Dermis microvascular lymphatic vessel endothelial cell (primary cell): ENCODE measurements around the gene SSBP3. TPM values are rescaled to one million over a fixed set of nuclear protein-coding genes. Genes with fewer than 3 reads are reported as not detected.
A peak's percentile ranks its signal among the peaks of the same experiment; 100 is the strongest.
"Not testable (repeated sequence)": the region's sequence is repeated elsewhere in the genome, so short reads cannot be mapped to it uniquely, and the experiment has no call there.

ENCODE experiments used
- DNase-seq, 2 donors: peaks; one replicate each; pipeline versions ENCODE4 v3.0.0 to v3.0.0-alpha.2; 2010; ENCODE audit warnings: low read depth in 2 of 2
- total RNA-seq: library from RNA; depleted of rRNA; stranded (reverse); fragments of >200 nt; gene quantifications from 2 replicates; pipeline ENCODE4 v1.2.1, GENCODE V29; 2014

The SSBP3 gene
- total RNA-seq, 1 donor from 2014 or later = 8.7 TPM

GRCh38 chr1:54392401-54392800 lies 13.8 kb downstream of the SSBP3 start:
- no peak for DNase-seq

- DNase-seq = no peak
Measured at GRCh38 chr1:54391450-54392209, 14.6 kb downstream of the SSBP3 start.

- DNase-seq = no peak
Measured at GRCh38 chr1:54390655-54391054, 15.5 kb downstream of the SSBP3 start.

GRCh38 chr1:54389608-54390007 lies 16.6 kb downstream of the SSBP3 start:
- not testable (repeated sequence) for DNase-seq

- no peak for DNase-seq
Measured at GRCh38 chr1:54387419-54387818, 18.8 kb downstream of the SSBP3 start.

- DNase-seq = no peak
Measured at GRCh38 chr1:54385727-54386022, 20.5 kb downstream of the SSBP3 start.

GRCh38 chr1:54384918-54385726 lies 21.1 kb downstream of the SSBP3 start:
- peak in 1 of 2 donors; percentile 32 for DNase-seq

- DNase-seq = no peak
Measured at GRCh38 chr1:54384471-54384870, 21.7 kb downstream of the SSBP3 start.

GRCh38 chr1:54381524-54381923 lies 24.7 kb downstream of the SSBP3 start:
- DNase-seq = no peak

GRCh38 chr1:54380290-54380882 lies 25.8 kb downstream of the SSBP3 start:
- no peak for DNase-seq

GRCh38 chr1:54379555-54380289 lies 26.5 kb downstream of the SSBP3 start:
- peak; percentile 13 to 18 for DNase-seq

GRCh38 chr1:54378874-54379554 lies 27.2 kb downstream of the SSBP3 start:
- no peak for DNase-seq

- peak in 1 of 2 donors; percentile 18 for DNase-seq
Measured at GRCh38 chr1:54378157-54378873, 27.9 kb downstream of the SSBP3 start.

GRCh38 chr1:54377040-54377691 lies 29.0 kb downstream of the SSBP3 start:
- no peak for DNase-seq

- DNase-seq = no peak
Measured at GRCh38 chr1:54376430-54377039, 29.7 kb downstream of the SSBP3 start.

GRCh38 chr1:54375712-54376429 lies 30.3 kb downstream of the SSBP3 start:
- DNase-seq = no peak

- no peak for DNase-seq
Measured at GRCh38 chr1:54375298-54375697, 30.9 kb downstream of the SSBP3 start.

- DNase-seq = no peak
Measured at GRCh38 chr1:54374766-54375165, 31.4 kb downstream of the SSBP3 start.

GRCh38 chr1:54372978-54373377 lies 33.2 kb downstream of the SSBP3 start:
- no peak for DNase-seq
